Thyroid gland (tissue), 4 donors: ENCODE results near the gene PODN. TPM values are rescaled to one million over a fixed set of nuclear protein-coding genes. Genes with fewer than 3 reads are reported as not detected.

Experiments used
- DNase-seq, 2 donors: peaks; one replicate each; pipeline ENCODE4 v3.0.0-alpha.2; 2019
- H3K27ac ChIP-seq, 3 donors: fragments of 200-600 bp; sonication (generic); 1 replicate in 2 of 3; 2 replicates in 1 of 3; pipeline ENCODE4 v1.5.1; 2016 to 2019; ENCODE audit warnings: mild to moderate bottlenecking in 1 of 3, moderate library complexity in 1 of 3
- H3K27me3 ChIP-seq: fragments of 200-600 bp; sonication (generic); one replicate; pipeline ENCODE4 v1.5.1; 2019
- H3K36me3 ChIP-seq, 2 donors: fragments of 200-600 bp; sonication (generic); one replicate each; pipeline ENCODE4 v1.5.1; 2016 to 2019
- H3K4me1 ChIP-seq, 2 donors: fragments of 200-600 bp; sonication (generic); one replicate each; pipeline ENCODE4 v1.5.1; 2017 to 2019
- H3K4me3 ChIP-seq, 3 donors: fragments of 200-600 bp; sonication (generic); replicated peaks in 1 of 3; 1 replicate in 2 of 3; 2 replicates in 1 of 3; pipeline ENCODE4 v1.5.1; 2016; ENCODE audit warnings: mild to moderate bottlenecking in 1 of 3
- H3K9me3 ChIP-seq: fragments of 200-600 bp; sonication (generic); one replicate; pipeline ENCODE4 v1.5.1; 2017
- POLR2A ChIP-seq, 2 donors: fragments of 450-650 bp; IDR thresholded peaks; one replicate each; pipeline ENCODE4 v1.6.1; 2017; ENCODE audit warnings: antibody characterized with exemption in 2 of 2, mild to moderate bottlenecking in 2 of 2, moderate library complexity in 1 of 2
- WGBS, 2 donors: methylation state at CpG; one replicate each; pipeline ENCODE4 v1.1.5; 2017; 5-methylcytosine and 5-hydroxymethylcytosine counted together
- intact Hi-C: fragments of 100-400 bp; cut with DNase I; formaldehyde crosslinking; loops from one replicate; pipeline ENCODE4 v1.15.1; 2023
- total RNA-seq, 4 donors: library from RNA; depleted of rRNA; stranded (reverse); fragments of >200 nt; gene quantifications; one replicate each; pipeline ENCODE4 v1.2.3, GENCODE V29; 2016
- TF ChIP-seq, protein P1 (sequence below), 6 experiments: fragments of 200-600 bp in 3 of 6; fragments of 450-650 bp in 3 of 6; sonication (generic) in 3 of 6; IDR thresholded peaks; one replicate each; pipeline ENCODE4 v1.5.1; 2016 to 2019; ENCODE audit warnings: antibody characterized with exemption in 6 of 6, mild to moderate bottlenecking in 2 of 6, inconsistent platforms in 1 of 6, moderate library complexity in 1 of 6

The PODN gene
- total RNA-seq, 4 donors from 2014 or later = 80.8 to 125 (median 101) TPM

DNA sequence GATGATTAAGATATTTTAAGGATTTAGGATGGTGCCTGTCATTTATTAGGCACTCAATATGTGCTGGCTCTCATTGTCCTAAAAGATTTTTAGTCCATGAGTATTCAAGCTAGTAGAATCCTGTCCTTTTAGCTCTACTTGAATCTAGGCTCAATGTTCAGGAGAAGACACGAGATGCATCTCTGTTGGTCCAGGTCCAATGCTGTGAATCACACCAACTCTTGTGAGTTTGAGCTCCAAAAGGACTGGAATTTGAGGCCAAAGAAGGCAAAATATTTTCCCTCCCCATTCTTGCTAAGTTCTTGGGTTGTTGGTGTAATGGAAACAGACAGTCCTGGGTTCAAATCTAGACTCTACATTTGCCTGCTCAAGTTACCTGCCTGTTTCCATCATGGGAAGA lies 1.4 kb upstream of the PODN start:
- no peak for DNase-seq
- 75 to 83% methylated on average over 1 of the region's 1 CpG for WGBS, 2 donors
- no peak for TF ChIP-seq POLR2A (IDR thresholded peaks at IDR 0.05)
- TF ChIP-seq, protein P1, sequence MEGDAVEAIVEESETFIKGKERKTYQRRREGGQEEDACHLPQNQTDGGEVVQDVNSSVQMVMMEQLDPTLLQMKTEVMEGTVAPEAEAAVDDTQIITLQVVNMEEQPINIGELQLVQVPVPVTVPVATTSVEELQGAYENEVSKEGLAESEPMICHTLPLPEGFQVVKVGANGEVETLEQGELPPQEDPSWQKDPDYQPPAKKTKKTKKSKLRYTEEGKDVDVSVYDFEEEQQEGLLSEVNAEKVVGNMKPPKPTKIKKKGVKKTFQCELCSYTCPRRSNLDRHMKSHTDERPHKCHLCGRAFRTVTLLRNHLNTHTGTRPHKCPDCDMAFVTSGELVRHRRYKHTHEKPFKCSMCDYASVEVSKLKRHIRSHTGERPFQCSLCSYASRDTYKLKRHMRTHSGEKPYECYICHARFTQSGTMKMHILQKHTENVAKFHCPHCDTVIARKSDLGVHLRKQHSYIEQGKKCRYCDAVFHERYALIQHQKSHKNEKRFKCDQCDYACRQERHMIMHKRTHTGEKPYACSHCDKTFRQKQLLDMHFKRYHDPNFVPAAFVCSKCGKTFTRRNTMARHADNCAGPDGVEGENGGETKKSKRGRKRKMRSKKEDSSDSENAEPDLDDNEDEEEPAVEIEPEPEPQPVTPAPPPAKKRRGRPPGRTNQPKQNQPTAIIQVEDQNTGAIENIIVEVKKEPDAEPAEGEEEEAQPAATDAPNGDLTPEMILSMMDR (IDR thresholded peaks at IDR 0.05) = no peak
- Histone ChIP-seq H3K4me3 (no peak overlapping the region), H3K27ac (peak overlapping the region in 1 of 3 donors; percentile 28), H3K36me3 (no peaks in the 10 kb centered on the region), H3K9me3 (no peaks in the 10 kb centered on the region), H3K27me3 (peaks cover 5% of the 10 kb centered on the region), H3K4me1 (peaks cover 13 to 18% of the 10 kb centered on the region in 2 donors)
- intact Hi-C loops = no loop called here

- WGBS, 2 donors = 47 to 48% methylated on average over 17 to 18 of the region's 19 CpGs
- Histone ChIP-seq H3K27me3 (peaks cover 5% of the 10 kb centered on the region), H3K36me3 (no peaks in the 10 kb centered on the region), H3K4me3 (peak overlapping the region in 1 of 3 donors; percentile 49), H3K4me1 (peaks cover 13 to 18% of the 10 kb centered on the region in 2 donors), H3K9me3 (no peaks in the 10 kb centered on the region), H3K27ac (peak overlapping the region in 2 of 3 donors; percentile 57 to 68)
- peak in 1 of 2 donors; percentile 19 for DNase-seq
- intact Hi-C loops = no loop called here
- TF ChIP-seq POLR2A (IDR thresholded peaks at IDR 0.05) = no peak
- TF ChIP-seq, protein P1 (IDR thresholded peaks at IDR 0.05) = no peak
Measured at GRCh38 chr1:53061123-53061858, 722 bp upstream of the PODN start.

DNA sequence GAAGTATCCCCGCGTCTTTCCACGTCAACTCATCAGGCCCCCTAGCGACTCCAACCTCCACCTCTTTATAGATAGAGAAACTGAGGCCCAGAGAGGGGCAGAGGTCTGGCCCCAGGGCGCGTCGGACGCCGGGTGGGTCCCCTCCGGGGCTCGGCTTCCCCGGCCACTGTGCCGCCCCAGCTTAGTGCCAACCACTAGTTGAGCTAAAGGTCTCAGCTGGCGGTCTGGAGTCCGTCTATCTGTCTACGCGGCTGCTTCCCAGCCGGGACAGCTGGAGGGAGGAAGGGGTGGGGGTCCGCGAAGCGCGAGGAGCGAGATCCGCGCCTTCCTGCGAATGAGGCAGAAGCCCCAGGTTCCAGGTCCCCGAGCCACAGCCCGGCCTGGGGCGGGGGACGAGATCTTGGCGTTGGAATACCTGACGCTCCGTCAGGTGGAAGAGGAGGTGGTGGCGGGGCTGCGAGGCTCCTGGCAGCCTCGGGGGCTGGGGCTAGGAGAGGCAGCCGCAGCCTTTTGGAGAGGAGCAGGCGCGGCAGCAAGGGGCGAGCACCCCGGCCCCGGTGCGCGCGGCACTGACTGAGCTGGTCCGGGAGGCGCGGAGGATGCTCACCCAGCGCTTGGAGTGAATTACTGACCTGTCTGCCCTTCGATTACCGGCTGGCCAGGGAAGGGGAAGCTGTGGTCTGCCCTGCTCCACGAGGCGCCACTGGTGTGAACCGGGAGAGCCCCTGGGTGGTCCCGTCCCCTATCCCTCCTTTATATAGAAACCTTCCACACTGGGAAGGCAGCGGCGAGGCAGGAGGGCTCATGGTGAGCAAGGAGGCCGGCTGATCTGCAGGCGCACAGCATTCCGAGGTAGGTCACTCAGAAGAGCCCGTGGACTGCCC lies 937 bp downstream of the PODN start:
- no peak for TF ChIP-seq POLR2A (IDR thresholded peaks at IDR 0.05)
- DNase-seq = peak in 1 of 2 donors; percentile 28
- Histone ChIP-seq H3K9me3 (no peaks in the 10 kb centered on the region), H3K27me3 (peaks cover 5% of the 10 kb centered on the region), H3K4me3 (peak overlapping the region; percentile 16 to 49 (median 25)), H3K36me3 (no peaks in the 10 kb centered on the region), H3K4me1 (peaks cover 13 to 18% of the 10 kb centered on the region in 2 donors), H3K27ac (peak overlapping the region in 2 of 3 donors; percentile 57 to 68)
- WGBS, 2 donors = 9 to 24% methylated on average over 19 to 52 of the region's 61 CpGs
- intact Hi-C loops = no loop called here

- WGBS, 2 donors = 87 to 91% methylated on average over 9 of the region's 9 CpGs
- no peak overlapping the region for H3K4me3 ChIP-seq
- no peaks in the 10 kb centered on the region for H3K9me3 ChIP-seq
- intact Hi-C loops = no loop called here
- H3K4me1 ChIP-seq = peaks cover 13 to 18% of the 10 kb centered on the region in 2 donors
- H3K27me3 ChIP-seq = peaks cover 5% of the 10 kb centered on the region
- TF ChIP-seq POLR2A (IDR thresholded peaks at IDR 0.05) = no peak
- DNase-seq = no peak
- peak overlapping the region in 1 of 3 donors; percentile 57 for H3K27ac ChIP-seq
- H3K36me3 ChIP-seq = no peaks in the 10 kb centered on the region
Measured at GRCh38 chr1:53063744-53064515, 1.9 kb downstream of the PODN start.

GRCh38 chr1:53065391-53065790 lies 3.4 kb downstream of the PODN start:
- no peaks in the 10 kb centered on the region for H3K36me3 ChIP-seq
- H3K9me3 ChIP-seq = no peaks in the 10 kb centered on the region
- peaks cover 13 to 18% of the 10 kb centered on the region in 2 donors for H3K4me1 ChIP-seq
- TF ChIP-seq POLR2A (IDR thresholded peaks at IDR 0.05) = no peak
- TF ChIP-seq, protein P1 (IDR thresholded peaks at IDR 0.05) = no peak
- 84 to 97% methylated on average over 7 of the region's 7 CpGs for WGBS, 2 donors
- intact Hi-C loops = no loop called here
- H3K27ac ChIP-seq = no peak overlapping the region
- no peak for DNase-seq
- peaks cover 5% of the 10 kb centered on the region for H3K27me3 ChIP-seq
- H3K4me3 ChIP-seq = no peak overlapping the region
